ENCODE measurements around the gene ART3. TPM values are rescaled to one million over a fixed set of nuclear protein-coding genes. Genes with fewer than 3 reads are reported as not detected.

Gene ART3
- total RNA-seq, 2 donors from 2014 or later: 0.92 TPM; not detected in 1

DNA sequence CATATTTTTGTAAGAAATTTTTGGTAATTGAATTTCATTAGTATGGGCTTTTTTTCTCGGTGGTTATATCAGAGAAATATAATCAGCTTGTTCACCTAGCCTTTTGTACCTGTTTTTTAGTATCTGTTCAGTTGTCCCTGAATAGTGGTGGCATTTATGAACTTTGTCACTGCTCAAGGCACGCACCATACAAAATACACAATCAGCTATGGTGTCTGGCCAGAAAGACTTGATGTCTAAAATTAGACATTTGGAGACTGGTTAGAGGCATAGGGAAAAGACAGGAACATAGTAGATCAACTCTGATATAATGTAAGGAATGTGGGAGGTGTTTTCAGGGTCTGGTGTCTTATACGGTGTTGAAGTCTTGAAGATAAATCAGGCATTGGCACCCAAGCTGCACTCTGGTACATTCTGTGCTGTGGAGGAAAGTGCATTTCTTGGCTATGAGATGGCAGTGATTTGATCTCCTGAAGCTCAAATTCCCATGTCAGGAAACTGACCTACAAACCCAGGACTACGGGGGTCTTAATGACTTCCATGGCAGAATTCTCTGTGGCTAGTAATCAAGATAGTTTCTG is 3.6 kb downstream of the ART3 start:
- Histone ChIP-seq H3K9ac (ENCODE audit: extremely low read depth, low read length, poor library complexity, severe bottlenecking) (no peak overlapping the region), H3K27me3 (ENCODE audit: control insufficient read depth, insufficient read depth, low read length, poor library complexity, severe bottlenecking) (no peaks in the 10 kb centered on the region), H3K9me3 (ENCODE audit: control insufficient read depth, low read length) (no peaks in the 10 kb centered on the region), H3K36me3 (ENCODE audit: control insufficient read depth, insufficient read depth, low read length) (no peaks in the 10 kb centered on the region), H3K4me3 (ENCODE audit: low read length) (no peak overlapping the region), H3K27ac (ENCODE audit: low read depth, low read length) (no peak overlapping the region), H3K4me1 (ENCODE audit: control insufficient read depth, insufficient read depth, low read length) (no peaks in the 10 kb centered on the region)
- Mint-ChIP-seq H3K36me3 (ENCODE audit: low read depth) (no peaks in the 10 kb centered on the region), H3K4me1 (peaks cover 4% of the 10 kb centered on the region), H3K9me3 (no peaks in the 10 kb centered on the region), H3K4me3 (no peak overlapping the region), H3K27me3 (ENCODE audit: insufficient read depth) (no peaks in the 10 kb centered on the region), H3K27ac (no peak overlapping the region)
- TF ChIP-seq, protein P1, sequence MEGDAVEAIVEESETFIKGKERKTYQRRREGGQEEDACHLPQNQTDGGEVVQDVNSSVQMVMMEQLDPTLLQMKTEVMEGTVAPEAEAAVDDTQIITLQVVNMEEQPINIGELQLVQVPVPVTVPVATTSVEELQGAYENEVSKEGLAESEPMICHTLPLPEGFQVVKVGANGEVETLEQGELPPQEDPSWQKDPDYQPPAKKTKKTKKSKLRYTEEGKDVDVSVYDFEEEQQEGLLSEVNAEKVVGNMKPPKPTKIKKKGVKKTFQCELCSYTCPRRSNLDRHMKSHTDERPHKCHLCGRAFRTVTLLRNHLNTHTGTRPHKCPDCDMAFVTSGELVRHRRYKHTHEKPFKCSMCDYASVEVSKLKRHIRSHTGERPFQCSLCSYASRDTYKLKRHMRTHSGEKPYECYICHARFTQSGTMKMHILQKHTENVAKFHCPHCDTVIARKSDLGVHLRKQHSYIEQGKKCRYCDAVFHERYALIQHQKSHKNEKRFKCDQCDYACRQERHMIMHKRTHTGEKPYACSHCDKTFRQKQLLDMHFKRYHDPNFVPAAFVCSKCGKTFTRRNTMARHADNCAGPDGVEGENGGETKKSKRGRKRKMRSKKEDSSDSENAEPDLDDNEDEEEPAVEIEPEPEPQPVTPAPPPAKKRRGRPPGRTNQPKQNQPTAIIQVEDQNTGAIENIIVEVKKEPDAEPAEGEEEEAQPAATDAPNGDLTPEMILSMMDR (conservative IDR thresholded peaks at IDR 0.05): no peak
- DNase-seq: no peak
- 92% methylated on average over 2 to 4 of the region's 4 CpGs for WGBS, 2 experiments (ENCODE audit: insufficient coverage in 1 of 2, insufficient read length in 1 of 2)

DNA sequence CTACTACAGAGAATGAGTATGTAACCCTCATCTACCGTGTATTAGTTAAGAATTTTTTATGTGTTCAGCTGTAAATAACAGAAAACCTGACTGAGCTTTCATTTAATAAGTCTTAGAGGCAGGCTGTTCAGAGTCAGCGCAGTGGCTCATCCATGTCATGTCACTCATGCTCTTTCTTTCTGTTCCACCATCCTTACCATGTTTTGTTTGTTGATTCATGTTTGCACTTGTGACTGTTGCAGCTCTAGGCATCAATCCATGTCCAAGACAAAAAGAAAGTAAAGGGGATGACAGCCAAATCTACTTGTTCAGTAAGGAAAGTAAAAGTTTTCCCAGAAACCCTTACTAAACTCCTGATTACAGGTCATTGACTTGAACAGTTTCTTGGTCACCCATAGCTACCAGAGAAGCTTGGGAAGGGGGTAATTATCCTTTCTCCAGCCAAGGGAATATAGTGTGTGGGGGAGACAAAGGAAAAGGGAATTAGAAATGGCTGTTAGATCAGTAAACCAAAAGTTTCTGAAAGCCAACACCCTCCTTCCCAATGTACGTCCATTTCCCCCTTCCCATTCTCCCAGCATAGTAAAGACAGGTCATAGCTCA is 9.0 kb downstream of the ART3 start:
- H3K27ac Mint-ChIP-seq: no peak overlapping the region
- H3K27me3 Mint-ChIP-seq (ENCODE audit: insufficient read depth): no peaks in the 10 kb centered on the region
- WGBS, 2 experiments (ENCODE audit: insufficient coverage in 1 of 2, insufficient read length in 1 of 2): 86 to 98% methylated on average over 1 to 3 of the region's 3 CpGs
- Histone ChIP-seq H3K9ac (ENCODE audit: extremely low read depth, low read length, poor library complexity, severe bottlenecking) (no peak overlapping the region), H3K4me3 (ENCODE audit: low read length) (no peak overlapping the region), H3K36me3 (ENCODE audit: control insufficient read depth, insufficient read depth, low read length) (no peaks in the 10 kb centered on the region), H3K27ac (ENCODE audit: low read depth, low read length) (no peak overlapping the region), H3K9me3 (ENCODE audit: control insufficient read depth, low read length) (no peaks in the 10 kb centered on the region), H3K27me3 (ENCODE audit: control insufficient read depth, insufficient read depth, low read length, poor library complexity, severe bottlenecking) (no peaks in the 10 kb centered on the region), H3K4me1 (ENCODE audit: control insufficient read depth, insufficient read depth, low read length) (no peaks in the 10 kb centered on the region)
- no peak for DNase-seq
- peaks cover 7% of the 10 kb centered on the region for H3K4me1 Mint-ChIP-seq
- H3K36me3 Mint-ChIP-seq (ENCODE audit: low read depth): no peaks in the 10 kb centered on the region
- no peaks in the 10 kb centered on the region for H3K9me3 Mint-ChIP-seq
- TF ChIP-seq, protein P1 (conservative IDR thresholded peaks at IDR 0.05): no peak
- no peak overlapping the region for H3K4me3 Mint-ChIP-seq

DNA sequence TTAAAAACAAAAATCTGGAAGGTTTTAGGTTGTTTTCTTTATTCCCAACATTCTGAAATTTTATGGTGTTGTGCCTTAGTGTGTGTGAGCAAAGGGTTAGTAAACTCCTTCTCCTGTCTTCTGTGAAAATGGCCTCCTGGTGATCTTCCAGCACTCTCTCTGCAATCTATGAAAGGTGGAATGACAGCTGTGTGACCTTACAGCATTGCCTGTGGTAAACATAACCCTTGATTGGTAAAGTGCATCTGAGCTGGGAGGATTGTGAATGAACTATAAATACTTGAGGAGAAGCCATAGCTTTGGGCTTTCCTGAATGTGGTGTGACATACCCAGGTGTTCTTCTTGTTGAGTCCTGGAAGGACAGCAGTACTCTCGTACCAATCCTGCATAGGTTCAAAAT is 10.0 kb downstream of the ART3 start:
- no CpG with 5 or more reads among the region's 1 CpG for WGBS, 2 experiments (ENCODE audit: insufficient coverage in 1 of 2, insufficient read length in 1 of 2)
- H3K9me3 Mint-ChIP-seq: no peaks in the 10 kb centered on the region
- Histone ChIP-seq H3K4me3 (ENCODE audit: low read length) (no peak overlapping the region), H3K9ac (ENCODE audit: extremely low read depth, low read length, poor library complexity, severe bottlenecking) (no peak overlapping the region), H3K9me3 (ENCODE audit: control insufficient read depth, low read length) (no peaks in the 10 kb centered on the region), H3K27ac (ENCODE audit: low read depth, low read length) (no peak overlapping the region), H3K36me3 (ENCODE audit: control insufficient read depth, insufficient read depth, low read length) (no peaks in the 10 kb centered on the region), H3K27me3 (ENCODE audit: control insufficient read depth, insufficient read depth, low read length, poor library complexity, severe bottlenecking) (no peaks in the 10 kb centered on the region), H3K4me1 (ENCODE audit: control insufficient read depth, insufficient read depth, low read length) (no peaks in the 10 kb centered on the region)
- H3K27me3 Mint-ChIP-seq (ENCODE audit: insufficient read depth): no peaks in the 10 kb centered on the region
- TF ChIP-seq, protein P1 (conservative IDR thresholded peaks at IDR 0.05): no peak
- H3K36me3 Mint-ChIP-seq (ENCODE audit: low read depth): no peaks in the 10 kb centered on the region
- H3K27ac Mint-ChIP-seq: no peak overlapping the region
- H3K4me1 Mint-ChIP-seq: peaks cover 7% of the 10 kb centered on the region
- no peak for DNase-seq
- no peak overlapping the region for H3K4me3 Mint-ChIP-seq

Data from endodermal cell (in vitro differentiated cells).